ENCODE measurements around the gene RPH3AL. TPM values are rescaled to one million over a fixed set of nuclear protein-coding genes. Genes with fewer than 3 reads are reported as not detected.

RPH3AL gene
- total and polyA plus RNA-seq, 2 of the 8 experiments (the other 6 are each of a cell fraction or from before 2014, with no cell fraction given): 5.6 to 5.8 TPM

- no peak for TF ChIP-seq JUND (IDR thresholded peaks at IDR 0.05; ENCODE audit: low read length)
- TF ChIP-seq TBP (IDR thresholded peaks at IDR 0.05; ENCODE audit: low read depth, low read length): no peak
- TF ChIP-seq MAX (IDR thresholded peaks at IDR 0.05): no peak
- no peak for TF ChIP-seq CHD7 (IDR thresholded peaks at IDR 0.05; ENCODE audit: insufficient replicate concordance, low read length)
- TF ChIP-seq EGR1 (IDR thresholded peaks at IDR 0.05; ENCODE audit: borderline replicate concordance, low read depth, low read length): no peak
These were observed 45.3 kb downstream of the RPH3AL start (continued) for GRCh38 chr17:307295-307691.

Data from H1 (cell line).